Measurements from ENCODE around the gene KLHL17.

DNA sequence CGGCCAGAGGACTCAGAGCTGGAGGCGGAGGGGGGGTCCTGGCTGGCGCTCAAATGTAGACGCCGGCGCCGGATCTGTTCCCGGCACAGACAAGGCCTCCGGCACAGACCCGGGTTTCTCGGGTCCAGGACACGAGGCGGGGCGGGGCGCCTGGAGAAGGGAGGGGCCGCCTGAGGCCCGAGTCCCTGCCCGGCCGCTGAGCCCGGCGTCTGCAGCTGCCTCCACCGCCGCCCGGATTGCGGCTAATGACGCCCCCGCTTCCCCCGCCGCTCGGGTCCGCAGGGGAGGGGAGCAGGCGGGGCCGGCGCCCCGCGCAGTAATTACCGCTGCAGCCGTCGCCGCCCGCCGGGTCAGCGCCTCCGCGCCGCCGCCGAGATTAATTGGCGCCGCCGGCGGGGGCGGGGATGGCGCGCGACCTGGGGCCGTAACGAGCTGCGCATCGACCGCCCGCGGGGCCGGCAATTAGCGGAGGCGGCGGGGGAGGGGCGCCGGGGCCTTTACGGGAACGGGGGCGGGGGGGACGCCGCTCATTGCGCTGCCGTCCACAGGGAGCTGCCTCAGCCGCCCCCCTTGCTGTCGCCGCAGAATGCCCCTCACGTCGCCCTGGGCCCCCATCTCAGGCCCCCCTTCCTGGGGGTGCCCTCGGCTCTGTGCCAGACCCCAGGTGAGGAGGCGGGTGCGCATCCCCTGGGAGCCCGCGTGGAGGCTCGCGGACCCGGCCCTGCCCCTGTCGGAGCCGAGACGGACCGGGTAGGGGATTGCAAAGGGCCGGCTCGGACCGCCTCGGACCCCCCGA is 18.6 kb upstream of the KLHL17 start:
- TF ChIP-seq, protein P1, sequence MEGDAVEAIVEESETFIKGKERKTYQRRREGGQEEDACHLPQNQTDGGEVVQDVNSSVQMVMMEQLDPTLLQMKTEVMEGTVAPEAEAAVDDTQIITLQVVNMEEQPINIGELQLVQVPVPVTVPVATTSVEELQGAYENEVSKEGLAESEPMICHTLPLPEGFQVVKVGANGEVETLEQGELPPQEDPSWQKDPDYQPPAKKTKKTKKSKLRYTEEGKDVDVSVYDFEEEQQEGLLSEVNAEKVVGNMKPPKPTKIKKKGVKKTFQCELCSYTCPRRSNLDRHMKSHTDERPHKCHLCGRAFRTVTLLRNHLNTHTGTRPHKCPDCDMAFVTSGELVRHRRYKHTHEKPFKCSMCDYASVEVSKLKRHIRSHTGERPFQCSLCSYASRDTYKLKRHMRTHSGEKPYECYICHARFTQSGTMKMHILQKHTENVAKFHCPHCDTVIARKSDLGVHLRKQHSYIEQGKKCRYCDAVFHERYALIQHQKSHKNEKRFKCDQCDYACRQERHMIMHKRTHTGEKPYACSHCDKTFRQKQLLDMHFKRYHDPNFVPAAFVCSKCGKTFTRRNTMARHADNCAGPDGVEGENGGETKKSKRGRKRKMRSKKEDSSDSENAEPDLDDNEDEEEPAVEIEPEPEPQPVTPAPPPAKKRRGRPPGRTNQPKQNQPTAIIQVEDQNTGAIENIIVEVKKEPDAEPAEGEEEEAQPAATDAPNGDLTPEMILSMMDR (IDR thresholded peaks at IDR 0.05) = no peak
- no peak for TF ChIP-seq POLR2A (IDR thresholded peaks at IDR 0.05)
